H1 (cell line): ENCODE measurements around the gene H1-8. TPM values are rescaled to one million over a fixed set of nuclear protein-coding genes. Genes with fewer than 3 reads are reported as not detected.

Experiments
- CTCF ChIA-PET: fragments of 300-600 bp; sonication (Branson Sonifier 250); formaldehyde crosslinking; loops from one replicate; lab custom pipeline; 2021; ENCODE audit not compliant: partially characterized antibody; lab: Charles Lee
- POLR2A ChIA-PET: fragments of 300-600 bp; sonication (Branson Sonifier 250); formaldehyde crosslinking; loops from one replicate; lab custom pipeline; 2021; ENCODE audit warnings: inconsistent platforms; ENCODE audit not compliant: partially characterized antibody; lab: Charles Lee
- DNase-seq, 2 experiments: peaks; one replicate each; pipeline versions ENCODE4 v3.0.0 to v3.0.0-alpha.2; 2010 to 2022; ENCODE audit warnings: low spot score in 2 of 2, low read depth in 1 of 2, mixed read lengths in 1 of 2
- FAIRE-seq: peaks from 2 replicates; lab custom pipeline; 2011; peaks lifted over from hg19 to GRCh38; lab: Jason Lieb, UNC
- H2AFZ ChIP-seq: 2 replicates; pipeline ENCODE4 v1.8.1; 2012; ENCODE audit warnings: low read length, inconsistent platforms
- H2AK5ac ChIP-seq: 2 replicates; pipeline ENCODE4 v1.6.1; 2013; ENCODE audit warnings: low read depth, low read length
- H2BK120ac ChIP-seq: replicated peaks from 2 replicates; pipeline ENCODE3; 2013; ENCODE audit warnings: low read depth, low read length, inconsistent platforms
- H2BK12ac ChIP-seq: 2 replicates; pipeline ENCODE4 v1.6.1; 2013; ENCODE audit warnings: low read depth, low read length
- H2BK15ac ChIP-seq: 2 replicates; pipeline ENCODE4 v1.6.1; 2013; ENCODE audit warnings: low read length
- H2BK20ac ChIP-seq: 2 replicates; pipeline ENCODE4 v1.6.1; 2013; ENCODE audit warnings: low read length
- H2BK5ac ChIP-seq: 2 replicates; pipeline ENCODE4 v1.6.1; 2013; ENCODE audit warnings: low read depth, low read length
- H3K14ac ChIP-seq: 2 replicates; pipeline ENCODE4 v1.6.1; 2013; ENCODE audit warnings: inconsistent platforms; ENCODE audit not compliant: insufficient read length
- H3K18ac ChIP-seq: 2 replicates; pipeline ENCODE4 v1.6.1; 2013; ENCODE audit warnings: low read length; ENCODE audit errors: extremely low read depth
- H3K23ac ChIP-seq: 2 replicates; pipeline ENCODE4 v1.6.1; 2013; ENCODE audit warnings: inconsistent platforms; ENCODE audit not compliant: insufficient read length
- H3K23me2 ChIP-seq: 2 replicates; pipeline ENCODE4 v1.6.1; 2013; ENCODE audit warnings: low read depth, low read length
- H3K27ac ChIP-seq: 2 replicates; pipeline ENCODE4 v1.6.1; 2011; ENCODE audit warnings: low read depth, low read length, inconsistent platforms
- H3K27me3 ChIP-seq, 4 experiments: replicated peaks in 1 of 4; 1 replicate in 1 of 4; 2 replicates in 3 of 4; pipeline versions ENCODE4 v1.6.1 to v1.8.1; 2011 to 2013; ENCODE audit warnings: low read length in 3 of 4, mild to moderate bottlenecking in 3 of 4, inconsistent platforms in 2 of 4, mixed read lengths in 2 of 4, moderate library complexity in 1 of 4; ENCODE audit not compliant: control insufficient read depth in 3 of 4, insufficient read depth in 3 of 4; ENCODE audit errors: extremely low read depth in 1 of 4
- H3K36me3 ChIP-seq, 4 experiments: 2 replicates each; pipeline versions ENCODE4 v1.6.1 to v1.8.1; 2011 to 2013; ENCODE audit warnings: mild to moderate bottlenecking in 4 of 4, low read length in 3 of 4, moderate library complexity in 2 of 4, control low read depth in 1 of 4, inconsistent platforms in 1 of 4; ENCODE audit not compliant: insufficient read depth in 4 of 4, control insufficient read depth in 2 of 4
- H3K4ac ChIP-seq: replicated peaks from 2 replicates; pipeline ENCODE3; 2013; ENCODE audit warnings: low read length, low read depth, mixed read lengths, inconsistent platforms; ENCODE audit not compliant: insufficient read length
- H3K4me1 ChIP-seq, 4 experiments: replicated peaks in 1 of 4; 1 replicate in 1 of 4; 2 replicates in 3 of 4; pipeline versions ENCODE4 v1.6.1 to v1.8.1; 2011 to 2013; ENCODE audit warnings: low read length in 3 of 4, inconsistent platforms in 2 of 4, mixed read lengths in 1 of 4; ENCODE audit not compliant: insufficient read depth in 4 of 4, control insufficient read depth in 3 of 4
- H3K4me2 ChIP-seq, 2 experiments: 2 replicates each; pipeline versions ENCODE4 v1.6.1 to v1.8.1; 2011 to 2013; ENCODE audit warnings: low read depth in 2 of 2, low read length in 2 of 2, control low read depth in 1 of 2, inconsistent platforms in 1 of 2, mild to moderate bottlenecking in 1 of 2; ENCODE audit not compliant: insufficient read depth in 1 of 2
- H3K4me3 ChIP-seq, 4 experiments: fragments of 200-600, 300-600 bp in 1 of 4; sonication (generic), shearing (Covaris generic), sonication (Bioruptor Twin) in 1 of 4; 2 replicates each; pipeline versions ENCODE4 v1.5.1 to v1.8.1; 2011 to 2016; ENCODE audit warnings: low read length in 4 of 4, low read depth in 3 of 4, control low read depth in 2 of 4, inconsistent platforms in 2 of 4, mild to moderate bottlenecking in 2 of 4, mixed read lengths in 1 of 4, moderate library complexity in 1 of 4; ENCODE audit not compliant: insufficient read depth in 2 of 4; ENCODE audit errors: extremely low read depth in 1 of 4
- H3K56ac ChIP-seq: replicated peaks from 2 replicates; pipeline ENCODE3; 2013; ENCODE audit warnings: low read depth, mild to moderate bottlenecking, mixed read lengths, low read length, inconsistent platforms; ENCODE audit not compliant: insufficient read length
- H3K79me1 ChIP-seq: 2 replicates; pipeline ENCODE4 v1.6.1; 2013; ENCODE audit warnings: low read depth, low read length, control low read depth
- H3K79me2 ChIP-seq, 2 experiments: 2 replicates each; pipeline versions ENCODE4 v1.6.1 to v1.8.1; 2012 to 2013; ENCODE audit warnings: low read length in 2 of 2, mild to moderate bottlenecking in 2 of 2, inconsistent platforms in 1 of 2; ENCODE audit not compliant: insufficient read depth in 2 of 2, control insufficient read depth in 1 of 2
- H3K9ac ChIP-seq, 4 experiments: replicated peaks in 1 of 4; 1 replicate in 1 of 4; 2 replicates in 3 of 4; pipeline versions ENCODE4 v1.6.1 to v1.8.1; 2011 to 2013; ENCODE audit warnings: low read depth in 3 of 4, low read length in 3 of 4, control low read depth in 2 of 4, mild to moderate bottlenecking in 2 of 4, moderate library complexity in 2 of 4, inconsistent platforms in 1 of 4; ENCODE audit errors: extremely low read depth in 1 of 4
- H3K9me3 ChIP-seq, 2 experiments: 2 replicates each; pipeline versions ENCODE4 v1.6.1 to v1.8.1; 2012 to 2013; ENCODE audit warnings: mild to moderate bottlenecking in 2 of 2, moderate library complexity in 2 of 2, control low read depth in 1 of 2, inconsistent platforms in 1 of 2, low read depth in 1 of 2, low read length in 1 of 2, mixed read lengths in 1 of 2; ENCODE audit not compliant: insufficient read depth in 2 of 2
- H4K20me1 ChIP-seq, 2 experiments: replicated peaks in 1 of 2; 2 replicates each; pipeline versions ENCODE3 to v1.8.1; 2011 to 2013; ENCODE audit warnings: inconsistent platforms in 2 of 2, low read length in 2 of 2, mild to moderate bottlenecking in 1 of 2; ENCODE audit not compliant: insufficient read depth in 2 of 2, control insufficient read depth in 1 of 2
- H4K5ac ChIP-seq: 2 replicates; pipeline ENCODE4 v1.6.1; 2013; ENCODE audit warnings: low read length, low read depth, mixed read lengths, inconsistent platforms; ENCODE audit not compliant: insufficient read length
- H4K8ac ChIP-seq: 2 replicates; pipeline ENCODE4 v1.8.0; 2013; ENCODE audit warnings: mild to moderate bottlenecking, moderate library complexity, low read length, inconsistent platforms; ENCODE audit not compliant: insufficient read depth; ENCODE audit errors: extremely low read depth
- H4K91ac ChIP-seq: replicated peaks from 2 replicates; pipeline ENCODE3; 2013; ENCODE audit warnings: low read length, mixed read lengths, inconsistent platforms; ENCODE audit not compliant: insufficient read length
- EGR1 ChIP-seq: IDR thresholded peaks from 2 replicates; pipeline ENCODE4 v1.6.1; 2011; ENCODE audit warnings: low read depth, low read length, borderline replicate concordance
- GTF2F1 ChIP-seq: IDR thresholded peaks from 2 replicates; pipeline ENCODE4 v1.6.1; 2012; ENCODE audit warnings: low read depth, low read length, improper control_type of control experiment, borderline replicate concordance
- JUND ChIP-seq: IDR thresholded peaks from 2 replicates; pipeline ENCODE4 v1.6.1; 2011; ENCODE audit warnings: mild to moderate bottlenecking, improper control_type of control experiment, low read length
- RNF2 ChIP-seq: fragments of 200-900, 300-1000 bp; sonication (generic); IDR thresholded peaks from 2 replicates; pipeline ENCODE4 v1.7.1; 2016; ENCODE audit warnings: borderline replicate concordance, low read depth, mild to moderate bottlenecking, antibody characterized with exemption, low read length; ENCODE audit not compliant: poor library complexity, severe bottlenecking; ENCODE audit errors: missing control alignments
- SIN3A ChIP-seq, 2 experiments: IDR thresholded peaks in 1 of 2; conservative IDR thresholded peaks in 1 of 2; 2 replicates each; pipeline ENCODE4 v1.6.1; 2011 to 2012; ENCODE audit warnings: low read length in 2 of 2, improper control_type of control experiment in 1 of 2, low read depth in 1 of 2, mild to moderate bottlenecking in 1 of 2
- SP2 ChIP-seq: IDR thresholded peaks from 2 replicates; pipeline ENCODE4 v1.6.1; 2012; ENCODE audit warnings: mild to moderate bottlenecking, low read length, inconsistent platforms
- USF2 ChIP-seq: IDR thresholded peaks from 2 replicates; pipeline ENCODE4 v1.6.1; 2011; ENCODE audit warnings: low read length, improper control_type of control experiment
- WGBS, 2 experiments: shearing (Covaris generic) in 1 of 2; methylation state at CpG; one replicate each; pipeline versions ENCODE4 v1.1.6 to v1.1.7; 2013 to 2015; ENCODE audit warnings: low lambda C conversion rate in 2 of 2, mixed read lengths in 2 of 2, inconsistent platforms in 1 of 2, low coverage in 1 of 2, missing lambda C conversion rate in 1 of 2; ENCODE audit not compliant: insufficient replicate concordance in 2 of 2, insufficient coverage in 1 of 2, insufficient read length in 1 of 2; ENCODE audit errors: extremely low coverage in 1 of 2, missing lambda C conversion rate in 1 of 2; 5-methylcytosine and 5-hydroxymethylcytosine counted together
- polyA plus RNA-seq, 7 experiments: library from polyadenylated mRNA; depleted of rRNA in 3 of 7; stranded (reverse) in 5 of 7; unstranded in 2 of 7; fragments of >200 nt in 5 of 7; fragments of 200-250 nt in 2 of 7; gene quantifications; 1 replicate in 5 of 7; 2 replicates in 1 of 7; 4 replicates in 1 of 7; pipeline versions ENCODE4 v1.2.1 to v1.2.3, GENCODE V29; 2011 to 2013; ENCODE audit warnings: missing spikeins in 2 of 7, mixed read lengths in 2 of 7
- total RNA-seq: library from RNA; stranded (reverse); fragmentation: NEBNext Ultra II Directional; extraction: Animal tissue kit (Norgen Biotek cat#: 25700); gene quantifications from 2 replicates; pipeline ENCODE4 v1.2.1, GENCODE V29; 2021

H1-8 gene
- total and polyA plus RNA-seq, 2 of the 8 experiments (the other 6 are each of a cell fraction or from before 2014, with no cell fraction given), result not detected

- H3K4me1 ChIP-seq, result peaks cover 0 to 13% (median 5%) of the 10 kb centered on the region in 4 experiments; a peak in 6 of 7 replicates
- CTCF ChIA-PET, result interaction anchor here (0.8 to 1.9 kb wide), 3 partner anchors 10 to 19 kb away, joined by 3 to 7 read pairs (median 4); no protein-coding TSS in a partner anchor
- WGBS, 2 experiments, result 88% methylated on average over 16 of the region's 17 CpGs; no CpG with 5 or more reads in 1 of the 2 experiments
- no peaks in the 10 kb centered on the region for H3K9me3 ChIP-seq
- H2AK5ac ChIP-seq, result no peak overlapping the region
- no peak overlapping the region for H3K27ac ChIP-seq
- H4K8ac ChIP-seq, result no peak overlapping the region
- no peak overlapping the region for H4K5ac ChIP-seq
- no peak overlapping the region for H2BK20ac ChIP-seq
- no peak overlapping the region for H3K9ac ChIP-seq
- H4K91ac ChIP-seq, result no peak overlapping the region
- no peaks in the 10 kb centered on the region for H3K36me3 ChIP-seq
- no peak overlapping the region for H3K18ac ChIP-seq
- H2BK120ac ChIP-seq, result no peak overlapping the region
- H3K4ac ChIP-seq, result no peak overlapping the region
- FAIRE-seq (no peak), DNase-seq (no peak)
- no peak overlapping the region for H2BK12ac ChIP-seq
- no peak overlapping the region for H3K14ac ChIP-seq
- no peak overlapping the region for H3K56ac ChIP-seq
- peaks cover 0 to 2% of the 10 kb centered on the region in 2 experiments for H4K20me1 ChIP-seq
- H3K79me1 ChIP-seq, result peaks cover 4% of the 10 kb centered on the region
- H3K23ac ChIP-seq, result no peak overlapping the region
- H3K23me2 ChIP-seq, result no peaks in the 10 kb centered on the region
- POLR2A ChIA-PET, result interaction anchor here (0.7 kb wide), 1 partner anchor 100 kb away, joined by 3 read pairs; no protein-coding TSS in a partner anchor
- H3K79me2 ChIP-seq, result peaks cover 0 to 5% of the 10 kb centered on the region in 2 experiments; a peak in 1 of 4 replicates
- H3K4me2 ChIP-seq, result no peak overlapping the region
- no peak overlapping the region for H3K4me3 ChIP-seq
- H2AFZ ChIP-seq, result no peak overlapping the region
- TF ChIP-seq GTF2F1 (no peak), EGR1 (no peak), USF2 (no peak), SIN3A (conservative IDR thresholded peaks at IDR 0.05 in 1 of 2, IDR thresholded peaks at IDR 0.05 in 1 of 2; ENCODE audit: low read depth in 1 of 2, low read length in 2 of 2) (no peak), JUND (no peak), SP2 (no peak), RNF2 (no peak)
- H2BK5ac ChIP-seq, result no peak overlapping the region; the same call in none of the 2 replicates
- 0 out of 2 replicates have a peak overlapping the region, but pooled peaks have one; percentile 29 for H2BK15ac ChIP-seq
- H3K27me3 ChIP-seq, result no peaks in the 10 kb centered on the region
Measured at GRCh38 chr3:129586746-129587430, 43.9 kb downstream of the H1-8 start.
